ENCODE data around the gene CNPY4.

Gene CNPY4

DNA sequence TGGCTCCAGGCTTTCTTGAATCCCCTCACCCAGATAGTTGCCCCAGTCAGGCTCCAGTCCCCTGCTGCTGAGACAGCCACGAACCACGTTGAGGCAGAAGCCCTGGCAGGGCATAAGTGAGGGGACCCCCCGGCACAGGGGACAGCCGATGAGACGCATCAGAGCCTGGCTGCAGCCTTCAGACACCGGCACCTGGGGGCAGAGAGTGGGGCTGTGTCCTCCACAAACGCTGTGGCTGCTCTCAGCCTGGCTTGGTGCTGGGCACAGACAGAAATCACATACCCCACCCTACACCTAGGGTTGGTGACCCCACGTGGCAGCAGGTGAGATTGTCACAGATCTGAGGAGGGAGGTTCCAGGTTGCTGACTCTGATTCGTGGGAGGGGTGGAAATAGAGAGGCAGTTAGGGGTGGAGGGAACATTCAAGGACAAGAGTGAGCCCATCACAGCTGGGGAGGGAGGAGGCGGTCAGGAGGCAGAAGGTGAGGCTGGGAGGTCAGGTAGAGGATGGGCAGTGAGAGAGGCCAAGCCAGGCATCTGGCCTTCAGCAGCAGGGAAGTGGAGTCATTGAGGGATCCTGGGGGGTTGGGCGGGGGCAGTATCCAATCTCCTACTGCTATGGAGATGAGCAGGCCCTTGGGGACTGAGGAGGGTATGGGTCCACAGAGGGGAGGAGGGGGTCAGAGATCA is 54.5 kb downstream of the CNPY4 start:
- H3K4me1 ChIP-seq (ENCODE audit: insufficient read depth, low read length) = peaks cover 32% of the 10 kb centered on the region
- no peak overlapping the region for H3K27ac ChIP-seq (ENCODE audit: low read length)
- no peaks in the 10 kb centered on the region for H3K9me3 ChIP-seq (ENCODE audit: insufficient read depth, low read length, severe bottlenecking)
- ATAC-seq (ENCODE audit: insufficient read depth, low read depth) = no peak
- H3K79me2 ChIP-seq (ENCODE audit: insufficient read depth, low read length) = peaks cover 6% of the 10 kb centered on the region
- H3K9ac ChIP-seq (ENCODE audit: low read depth, low read length) = no peak overlapping the region
- H3K27me3 ChIP-seq (ENCODE audit: insufficient read depth, low read length, poor library complexity) = no peaks in the 10 kb centered on the region
- no peak overlapping the region for H3K4me3 ChIP-seq (ENCODE audit: low read depth in 1 of 2, low read length in 2 of 2)
- H2AFZ ChIP-seq (ENCODE audit: low read depth, low read length) = no peak overlapping the region
- H3K36me3 ChIP-seq (ENCODE audit: insufficient read depth, low read length) = peaks cover 18% of the 10 kb centered on the region
- no peak overlapping the region for H3K4me2 ChIP-seq (ENCODE audit: insufficient read depth, low read length)
- DNase-seq = no peak
- H4K20me1 ChIP-seq (ENCODE audit: insufficient read depth, low read length) = peaks cover 2% of the 10 kb centered on the region; the same call in 1 of the 2 replicates
- TF ChIP-seq EZH2 (IDR thresholded peaks at IDR 0.05; ENCODE audit: borderline replicate concordance, low read depth, low read length, severe bottlenecking) = no peak
- TF ChIP-seq, protein P1, sequence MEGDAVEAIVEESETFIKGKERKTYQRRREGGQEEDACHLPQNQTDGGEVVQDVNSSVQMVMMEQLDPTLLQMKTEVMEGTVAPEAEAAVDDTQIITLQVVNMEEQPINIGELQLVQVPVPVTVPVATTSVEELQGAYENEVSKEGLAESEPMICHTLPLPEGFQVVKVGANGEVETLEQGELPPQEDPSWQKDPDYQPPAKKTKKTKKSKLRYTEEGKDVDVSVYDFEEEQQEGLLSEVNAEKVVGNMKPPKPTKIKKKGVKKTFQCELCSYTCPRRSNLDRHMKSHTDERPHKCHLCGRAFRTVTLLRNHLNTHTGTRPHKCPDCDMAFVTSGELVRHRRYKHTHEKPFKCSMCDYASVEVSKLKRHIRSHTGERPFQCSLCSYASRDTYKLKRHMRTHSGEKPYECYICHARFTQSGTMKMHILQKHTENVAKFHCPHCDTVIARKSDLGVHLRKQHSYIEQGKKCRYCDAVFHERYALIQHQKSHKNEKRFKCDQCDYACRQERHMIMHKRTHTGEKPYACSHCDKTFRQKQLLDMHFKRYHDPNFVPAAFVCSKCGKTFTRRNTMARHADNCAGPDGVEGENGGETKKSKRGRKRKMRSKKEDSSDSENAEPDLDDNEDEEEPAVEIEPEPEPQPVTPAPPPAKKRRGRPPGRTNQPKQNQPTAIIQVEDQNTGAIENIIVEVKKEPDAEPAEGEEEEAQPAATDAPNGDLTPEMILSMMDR (IDR thresholded peaks at IDR 0.05; ENCODE audit: borderline replicate concordance, extremely low read depth, low read length, poor library complexity, severe bottlenecking) = no peak

DNA sequence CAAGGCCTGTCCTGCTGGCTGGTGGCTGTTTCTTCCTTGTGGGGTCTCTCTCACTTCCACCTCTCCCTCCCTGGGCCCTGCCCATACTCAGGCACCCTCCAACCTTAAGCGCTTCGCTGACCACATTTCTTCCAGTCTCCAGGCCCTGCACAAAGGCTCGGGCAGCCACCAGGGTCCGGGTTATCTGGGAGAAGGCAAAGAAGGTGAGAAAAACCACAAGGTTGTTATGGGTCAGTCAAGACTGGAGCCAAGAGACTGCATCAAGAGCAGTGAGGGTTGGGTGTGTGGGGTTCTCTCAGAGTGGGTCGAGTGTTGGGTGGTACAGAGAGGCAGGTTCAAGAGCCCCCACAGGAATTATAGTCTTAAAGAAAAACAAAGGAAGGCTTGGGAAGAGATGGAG is 55.1 kb downstream of the CNPY4 start:
- Histone ChIP-seq H3K9ac (ENCODE audit: low read depth, low read length) (no peak overlapping the region), H4K20me1 (ENCODE audit: insufficient read depth, low read length) (peaks cover 2% of the 10 kb centered on the region; the same call in 1 of the 2 replicates), H3K4me1 (ENCODE audit: insufficient read depth, low read length) (peaks cover 30% of the 10 kb centered on the region), H3K27me3 (ENCODE audit: insufficient read depth, low read length, poor library complexity) (no peaks in the 10 kb centered on the region), H3K36me3 (ENCODE audit: insufficient read depth, low read length) (peaks cover 18% of the 10 kb centered on the region), H3K9me3 (ENCODE audit: insufficient read depth, low read length, severe bottlenecking) (no peaks in the 10 kb centered on the region), H3K4me3 (ENCODE audit: low read depth in 1 of 2, low read length in 2 of 2) (no peak overlapping the region), H3K79me2 (ENCODE audit: insufficient read depth, low read length) (peaks cover 6% of the 10 kb centered on the region), H3K27ac (ENCODE audit: low read length) (no peak overlapping the region), H3K4me2 (ENCODE audit: insufficient read depth, low read length) (no peak overlapping the region), H2AFZ (ENCODE audit: low read depth, low read length) (no peak overlapping the region)
- TF ChIP-seq, protein P1 (IDR thresholded peaks at IDR 0.05; ENCODE audit: borderline replicate concordance, extremely low read depth, low read length, poor library complexity, severe bottlenecking) = no peak
- no peak for TF ChIP-seq EZH2 (IDR thresholded peaks at IDR 0.05; ENCODE audit: borderline replicate concordance, low read depth, low read length, severe bottlenecking)
- ATAC-seq (ENCODE audit: insufficient read depth, low read depth) (no peak), DNase-seq (no peak)

Data from DND-41 (cell line).